HG03521 (cell line): Measurements from ENCODE around the gene PDE11A.
"Not testable (repeated sequence)": the region's sequence is repeated elsewhere in the genome, so short reads cannot be mapped to it uniquely, and the experiment has no call there.

Source experiments
- ATAC-seq: cut with Tn5 transposase; IDR thresholded peaks from one replicate; pipeline ENCODE4 v1.9.1; 2021; ENCODE audit warnings: mild to moderate bottlenecking, moderate library complexity; ENCODE audit not compliant: unreplicated experiment

PDE11A gene

GRCh38 chr2:178012639-178013038 lies 59.9 kb downstream of the PDE11A start:
- ATAC-seq = no peak

GRCh38 chr2:178009813-178010212 lies 62.8 kb downstream of the PDE11A start:
- ATAC-seq = no peak

- no peak for ATAC-seq
These were observed 63.8 kb downstream of the PDE11A start for GRCh38 chr2:178008636-178009289.

- ATAC-seq = no peak
These were observed 65.9 kb downstream of the PDE11A start for GRCh38 chr2:178006710-178007109.

- ATAC-seq = no peak
These were observed 66.8 kb downstream of the PDE11A start for GRCh38 chr2:178005756-178006155.

- no peak for ATAC-seq
These were observed 70.5 kb downstream of the PDE11A start for GRCh38 chr2:178002038-178002437.

GRCh38 chr2:177998996-177999395 lies 73.6 kb downstream of the PDE11A start:
- ATAC-seq = no peak

GRCh38 chr2:177998006-177998405 lies 74.6 kb downstream of the PDE11A start:
- no peak for ATAC-seq

GRCh38 chr2:177992992-177993391 lies 79.6 kb downstream of the PDE11A start:
- ATAC-seq = no peak

- ATAC-seq = no peak
These were observed 83.3 kb downstream of the PDE11A start for GRCh38 chr2:177989029-177989885.

- ATAC-seq = no peak
These were observed 87.8 kb downstream of the PDE11A start for GRCh38 chr2:177984749-177985148.

GRCh38 chr2:177983183-177983788 lies 89.3 kb downstream of the PDE11A start:
- peak; percentile 70 for ATAC-seq

GRCh38 chr2:177972782-177973181 lies 99.8 kb downstream of the PDE11A start:
- no peak for ATAC-seq

GRCh38 chr2:177972123-177972522 lies 100.5 kb downstream of the PDE11A start:
- ATAC-seq = no peak

- no peak for ATAC-seq
These were observed 101.7 kb downstream of the PDE11A start for GRCh38 chr2:177970670-177971454.

- ATAC-seq = no peak
These were observed 107.7 kb downstream of the PDE11A start for GRCh38 chr2:177964892-177965291.

GRCh38 chr2:177952151-177952550 lies 120.4 kb downstream of the PDE11A start:
- ATAC-seq = no peak

- not testable (repeated sequence) for ATAC-seq
These were observed 125.0 kb downstream of the PDE11A start for GRCh38 chr2:177947598-177947997.

GRCh38 chr2:177944530-177944929 lies 128.0 kb downstream of the PDE11A start:
- not testable (repeated sequence) for ATAC-seq

- ATAC-seq = no peak
These were observed 129.8 kb downstream of the PDE11A start for GRCh38 chr2:177942731-177943130.

GRCh38 chr2:177939211-177939610 lies 133.4 kb downstream of the PDE11A start:
- no peak for ATAC-seq
